ENCODE results near the gene SLC1A2. TPM values are rescaled to one million over a fixed set of nuclear protein-coding genes. Genes with fewer than 3 reads are reported as not detected.
A peak's percentile ranks its signal among the peaks of the same experiment; 100 is the strongest.

The SLC1A2 gene
- total RNA-seq, 1 experiment from 2014 or later = 0.11 TPM

- no TSS peak for BruUV-seq (replicated peaks)
- no peaks in the 10 kb centered on the region for H3K36me3 ChIP-seq (ENCODE audit: insufficient read depth, low read length, poor library complexity, severe bottlenecking)
These were observed 81.4 kb downstream of the SLC1A2 start for GRCh38 chr11:35337914-35338305.

GRCh38 chr11:35337136-35337913, 82.0 kb downstream of the SLC1A2 start:
- CTCF ChIA-PET = no interaction called here
- DNase-seq (ENCODE audit: low spot score) = peak; percentile 84
- Histone ChIP-seq H3K27ac (ENCODE audit: low read depth, low read length, poor library complexity, severe bottlenecking) (no peak overlapping the region), H3K4me1 (ENCODE audit: insufficient read depth, low read length, poor library complexity, severe bottlenecking) (no peaks in the 10 kb centered on the region), H3K27me3 (replicated peaks; ENCODE audit: insufficient read depth, low read depth, low read length, poor library complexity) (peaks cover 17% of the 10 kb centered on the region), H3K4me3 (ENCODE audit: low read depth, low read length, poor library complexity, severe bottlenecking) (no peak overlapping the region), H3K36me3 (ENCODE audit: insufficient read depth, low read length, poor library complexity, severe bottlenecking) (no peaks in the 10 kb centered on the region), H3K9me3 (ENCODE audit: low read depth, low read length, poor library complexity, severe bottlenecking) (no peaks in the 10 kb centered on the region)
- TF ChIP-seq CTCF (conservative IDR thresholded peaks at IDR 0.05; ENCODE audit: low read depth, low read length) (no peak), EZH2 (IDR thresholded peaks at IDR 0.05; ENCODE audit: borderline replicate concordance, low read depth, low read length, poor library complexity, severe bottlenecking) (no peak)
- intact Hi-C loops (cut with micrococcal nuclease; ENCODE audit: unreplicated experiment) = no loop called here
- BruUV-seq (replicated peaks) = no TSS peak
- POLR2A ChIA-PET (ENCODE audit: low non-redundant PET) = no interaction called here

More at GRCh38 chr11:35337914-35338305, 81.4 kb downstream of the SLC1A2 start:
- Histone ChIP-seq H3K27ac (ENCODE audit: low read depth, low read length, poor library complexity, severe bottlenecking) (no peak overlapping the region), H3K27me3 (replicated peaks; ENCODE audit: insufficient read depth, low read depth, low read length, poor library complexity) (peaks cover 18% of the 10 kb centered on the region), H3K4me1 (ENCODE audit: insufficient read depth, low read length, poor library complexity, severe bottlenecking) (no peaks in the 10 kb centered on the region), H3K4me3 (ENCODE audit: low read depth, low read length, poor library complexity, severe bottlenecking) (no peak overlapping the region), H3K9me3 (ENCODE audit: low read depth, low read length, poor library complexity, severe bottlenecking) (no peaks in the 10 kb centered on the region)
- intact Hi-C loops (cut with micrococcal nuclease; ENCODE audit: unreplicated experiment) = no loop called here
- TF ChIP-seq CTCF (conservative IDR thresholded peaks at IDR 0.05; ENCODE audit: low read depth, low read length) = no peak
- TF ChIP-seq EZH2 (IDR thresholded peaks at IDR 0.05; ENCODE audit: borderline replicate concordance, low read depth, low read length, poor library complexity, severe bottlenecking) = no peak
- DNase-seq (ENCODE audit: low spot score) = no peak
- POLR2A ChIA-PET (ENCODE audit: low non-redundant PET) = no interaction called here
- CTCF ChIA-PET = no interaction called here

- ChIA-PET CTCF (no interaction called here), POLR2A (ENCODE audit: low non-redundant PET) (no interaction called here)
- Histone ChIP-seq H3K36me3 (ENCODE audit: insufficient read depth, low read length, poor library complexity, severe bottlenecking) (no peaks in the 10 kb centered on the region), H3K9me3 (ENCODE audit: low read depth, low read length, poor library complexity, severe bottlenecking) (no peaks in the 10 kb centered on the region), H3K4me3 (ENCODE audit: low read depth, low read length, poor library complexity, severe bottlenecking) (no peak overlapping the region), H3K27me3 (replicated peaks; ENCODE audit: insufficient read depth, low read depth, low read length, poor library complexity) (peaks cover 11% of the 10 kb centered on the region), H3K4me1 (ENCODE audit: insufficient read depth, low read length, poor library complexity, severe bottlenecking) (no peaks in the 10 kb centered on the region), H3K27ac (ENCODE audit: low read depth, low read length, poor library complexity, severe bottlenecking) (no peak overlapping the region)
- intact Hi-C loops (cut with micrococcal nuclease; ENCODE audit: unreplicated experiment) = no loop called here
- no peak for DNase-seq (ENCODE audit: low spot score)
- no TSS peak for BruUV-seq (replicated peaks)
- no peak for TF ChIP-seq CTCF (conservative IDR thresholded peaks at IDR 0.05; ENCODE audit: low read depth, low read length)
- TF ChIP-seq EZH2 (IDR thresholded peaks at IDR 0.05; ENCODE audit: borderline replicate concordance, low read depth, low read length, poor library complexity, severe bottlenecking) = no peak
These were observed 82.6 kb downstream of the SLC1A2 start for GRCh38 chr11:35336726-35337125.
